Measurements from ENCODE around the gene POLR3G.

The POLR3G gene

GRCh38 chr5:90553711-90554110, 79.0 kb downstream of the POLR3G start:
- no peak for DNase-seq

GRCh38 chr5:90554358-90555006, 79.8 kb downstream of the POLR3G start:
- no peak for DNase-seq

DNA sequence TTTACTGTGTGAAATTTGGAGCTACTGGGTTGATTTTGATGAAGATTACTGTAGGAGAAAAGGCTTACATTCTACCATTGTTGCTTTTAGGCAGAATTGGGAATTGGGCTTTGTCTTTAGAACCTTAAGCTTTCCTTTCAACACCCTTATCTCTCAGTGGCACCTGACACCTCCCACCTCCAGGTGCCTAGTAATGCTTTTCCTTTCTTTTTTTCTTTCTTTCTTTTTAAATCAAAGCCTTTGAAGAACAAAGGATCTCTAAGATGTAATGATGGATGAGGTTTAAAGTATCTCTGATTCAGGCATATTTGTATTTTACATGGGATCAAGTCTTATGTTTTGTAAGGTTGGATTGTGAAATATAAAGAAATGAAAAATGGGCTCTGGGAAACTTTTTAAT, 81.0 kb downstream of the POLR3G start:
- no peak for DNase-seq

GRCh38 chr5:90557391-90557790, 82.7 kb downstream of the POLR3G start:
- no peak for DNase-seq

DNA sequence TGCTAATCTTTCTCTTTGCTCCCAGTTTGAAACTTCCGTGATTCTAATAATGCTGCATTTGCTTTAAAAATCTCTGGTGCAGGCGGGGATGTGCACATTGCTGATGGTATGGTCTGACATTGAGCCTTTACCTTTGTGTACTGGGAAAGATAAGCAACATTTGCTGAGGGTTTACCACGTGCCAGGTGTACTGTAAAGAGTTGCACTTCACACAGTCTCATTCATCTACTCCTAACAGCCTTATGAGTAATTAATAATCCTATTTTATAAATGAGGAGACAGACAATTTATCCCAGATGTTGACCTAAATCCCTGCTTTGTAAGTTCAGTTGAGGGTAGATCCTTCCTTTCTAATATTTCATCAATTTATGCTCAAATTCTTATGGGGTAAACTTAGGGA, 83.2 kb downstream of the POLR3G start:
- no peak for DNase-seq

DNA sequence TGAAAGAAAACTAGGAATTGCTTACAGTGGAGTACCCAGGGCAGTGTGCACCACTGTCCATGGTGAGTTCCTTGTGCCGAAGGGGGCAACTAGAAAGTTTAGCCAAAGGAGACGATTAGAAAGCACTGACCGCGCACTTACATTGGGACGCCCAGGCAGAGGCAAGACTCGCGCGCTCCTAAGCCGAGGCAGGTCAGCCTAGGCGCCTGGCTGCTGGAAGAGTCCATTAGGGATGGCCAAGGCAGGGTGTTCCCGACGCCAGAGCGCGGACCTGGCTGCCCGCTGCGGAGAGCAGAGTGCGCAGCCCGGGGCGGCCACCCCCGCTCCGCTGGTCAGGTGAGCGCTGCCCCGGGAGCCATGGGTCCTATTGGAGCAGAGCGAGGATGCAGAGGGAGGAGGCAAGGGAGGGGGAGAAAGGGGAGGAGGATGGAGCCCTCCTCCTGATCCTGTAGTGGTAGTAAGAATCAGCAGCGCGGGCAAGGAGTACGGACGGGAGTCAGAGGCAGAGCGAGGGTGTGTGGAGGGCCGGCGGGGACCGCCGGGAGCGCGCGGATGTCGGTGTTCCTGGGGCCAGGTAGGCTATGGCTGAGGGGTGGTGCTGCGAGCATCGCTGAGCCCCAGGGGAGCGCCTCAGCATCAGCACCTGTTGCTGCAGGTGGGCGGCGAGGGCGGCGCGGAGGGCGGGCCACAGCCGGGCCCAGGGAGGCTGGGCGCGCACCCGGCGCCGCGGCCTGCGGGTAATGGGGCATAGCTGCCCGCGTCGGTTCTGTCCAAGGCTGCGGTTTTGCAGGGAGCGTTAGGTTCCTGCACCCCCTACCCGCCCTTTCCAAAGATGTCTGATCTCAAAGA, 83.9 kb downstream of the POLR3G start, which contains the start of gene ADGRV1:
ADGRV1 (plus strand) TSS at position 454 of the 849 bp plus-strand sequence; CDS start at position 553, 99 bp downstream.
- DNase-seq: no peak

DNA sequence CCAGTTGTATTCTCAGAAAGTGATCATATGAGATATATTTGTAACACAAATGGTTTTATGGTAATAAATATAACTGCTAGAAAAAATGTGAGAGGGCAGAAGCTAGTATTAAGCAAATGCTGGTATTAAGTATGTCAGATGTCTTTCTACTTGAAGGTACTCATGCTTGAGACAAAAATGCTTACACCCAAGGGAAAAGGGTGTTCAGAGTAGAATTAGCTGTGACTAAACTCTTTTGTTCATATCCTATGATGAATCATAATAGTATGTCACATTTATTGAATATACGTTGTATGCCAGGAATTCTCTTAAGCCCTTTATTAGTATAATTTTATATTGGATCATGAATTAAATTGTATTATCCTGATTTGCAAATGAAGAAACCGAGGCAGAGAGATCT, 86.1 kb downstream of the POLR3G start:
- DNase-seq: no peak

- no peak for DNase-seq
Measured at GRCh38 chr5:90561766-90562165, 87.1 kb downstream of the POLR3G start.

GRCh38 chr5:90562341-90562740, 87.7 kb downstream of the POLR3G start:
- no peak for DNase-seq

GRCh38 chr5:90563108-90563507, 88.4 kb downstream of the POLR3G start:
- DNase-seq: no peak
